ENCODE data around the gene CST8.

The CST8 gene

DNA sequence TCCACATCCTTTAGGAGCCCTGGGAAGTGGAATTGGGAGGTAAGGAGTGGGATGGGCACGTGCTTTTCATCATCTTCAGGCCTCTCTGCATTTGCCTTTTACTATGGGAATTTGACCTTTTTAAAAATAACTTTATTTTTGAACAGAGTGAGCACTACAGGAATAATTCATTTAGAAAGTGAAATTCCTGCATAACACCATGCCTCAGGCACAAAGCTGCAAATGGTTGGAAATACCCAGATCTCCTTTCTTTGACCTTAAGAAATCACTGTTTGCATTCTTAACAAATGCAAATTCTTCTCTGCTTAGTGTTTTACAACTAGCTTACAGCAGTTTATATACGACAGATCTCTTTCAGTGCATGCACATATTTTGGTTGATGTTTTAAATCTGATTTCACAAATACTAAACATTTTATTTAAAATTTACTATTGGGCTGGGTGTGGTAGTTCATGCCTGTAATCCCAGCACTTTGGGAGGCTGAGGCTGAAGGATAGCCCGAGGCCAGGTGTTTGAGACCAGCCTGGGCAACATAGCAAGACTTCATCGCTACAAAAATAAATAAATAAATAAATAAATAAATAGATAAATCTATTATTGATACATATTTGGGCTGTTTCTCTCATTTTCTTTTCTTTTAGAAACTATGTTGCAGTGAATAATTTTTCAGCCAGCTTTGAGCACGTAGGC is 24.5 kb downstream of the CST8 start:
- no peaks in the 10 kb centered on the region for H3K36me3 ChIP-seq (ENCODE audit: control insufficient read depth in 2 of 2, insufficient read depth in 1 of 2, low read length in 2 of 2)
- H3K9me3 ChIP-seq (ENCODE audit: control insufficient read depth, insufficient read depth, low read depth, low read length), result no peaks in the 10 kb centered on the region
- no peak overlapping the region for H3K4me3 ChIP-seq (ENCODE audit: low read depth, low read length)
- ChIA-PET CTCF (no interaction called here), POLR2A (no interaction called here)
- no peaks in the 10 kb centered on the region for H3K4me1 ChIP-seq (ENCODE audit: control insufficient read depth, insufficient read depth, low read length)
- TF ChIP-seq, protein P1, sequence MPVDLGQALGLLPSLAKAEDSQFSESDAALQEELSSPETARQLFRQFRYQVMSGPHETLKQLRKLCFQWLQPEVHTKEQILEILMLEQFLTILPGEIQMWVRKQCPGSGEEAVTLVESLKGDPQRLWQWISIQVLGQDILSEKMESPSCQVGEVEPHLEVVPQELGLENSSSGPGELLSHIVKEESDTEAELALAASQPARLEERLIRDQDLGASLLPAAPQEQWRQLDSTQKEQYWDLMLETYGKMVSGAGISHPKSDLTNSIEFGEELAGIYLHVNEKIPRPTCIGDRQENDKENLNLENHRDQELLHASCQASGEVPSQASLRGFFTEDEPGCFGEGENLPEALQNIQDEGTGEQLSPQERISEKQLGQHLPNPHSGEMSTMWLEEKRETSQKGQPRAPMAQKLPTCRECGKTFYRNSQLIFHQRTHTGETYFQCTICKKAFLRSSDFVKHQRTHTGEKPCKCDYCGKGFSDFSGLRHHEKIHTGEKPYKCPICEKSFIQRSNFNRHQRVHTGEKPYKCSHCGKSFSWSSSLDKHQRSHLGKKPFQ (tag by site-specific recombination; IDR thresholded peaks at IDR 0.05), result no peak
- TF ChIP-seq YY1 (tag by site-specific recombination; IDR thresholded peaks at IDR 0.05) (no peak), ZNF354C (tag by site-specific recombination; IDR thresholded peaks at IDR 0.05; ENCODE audit: borderline replicate concordance, low read depth) (no peak), ZBTB17 (tag by site-specific recombination; IDR thresholded peaks at IDR 0.05) (no peak), SETDB1 (IDR thresholded peaks at IDR 0.05; ENCODE audit: insufficient read length, low read length) (no peak)
- no peak overlapping the region for H3K27ac ChIP-seq (ENCODE audit: extremely low read depth, low read depth, low read length)

DNA sequence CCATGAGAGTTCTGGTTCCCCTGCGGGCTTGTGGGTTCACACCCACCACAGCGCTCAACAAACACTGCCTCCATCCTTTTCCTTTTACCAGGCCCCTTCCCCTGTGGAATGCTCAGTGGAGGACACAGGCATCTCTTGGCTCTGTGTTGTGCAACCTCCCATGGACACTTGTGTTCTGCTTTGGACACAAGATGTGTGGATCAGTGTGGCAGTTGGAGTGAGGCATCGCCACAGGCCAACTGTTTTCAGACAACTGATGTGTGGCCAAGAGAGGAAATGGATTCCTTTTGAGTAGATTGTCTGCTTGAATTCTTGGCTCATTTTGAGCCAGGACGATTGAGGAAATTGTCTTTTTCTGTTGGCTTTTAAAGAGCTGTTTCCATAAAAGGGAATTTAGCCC is 26.8 kb downstream of the CST8 start:
- Histone ChIP-seq H3K36me3 (ENCODE audit: control insufficient read depth in 2 of 2, insufficient read depth in 1 of 2, low read length in 2 of 2) (no peaks in the 10 kb centered on the region), H3K9me3 (ENCODE audit: control insufficient read depth, insufficient read depth, low read depth, low read length) (no peaks in the 10 kb centered on the region), H3K27ac (ENCODE audit: extremely low read depth, low read depth, low read length) (no peak overlapping the region), H3K4me3 (ENCODE audit: low read depth, low read length) (no peak overlapping the region), H3K4me1 (ENCODE audit: control insufficient read depth, insufficient read depth, low read length) (no peaks in the 10 kb centered on the region)
- TF ChIP-seq, protein P2, sequence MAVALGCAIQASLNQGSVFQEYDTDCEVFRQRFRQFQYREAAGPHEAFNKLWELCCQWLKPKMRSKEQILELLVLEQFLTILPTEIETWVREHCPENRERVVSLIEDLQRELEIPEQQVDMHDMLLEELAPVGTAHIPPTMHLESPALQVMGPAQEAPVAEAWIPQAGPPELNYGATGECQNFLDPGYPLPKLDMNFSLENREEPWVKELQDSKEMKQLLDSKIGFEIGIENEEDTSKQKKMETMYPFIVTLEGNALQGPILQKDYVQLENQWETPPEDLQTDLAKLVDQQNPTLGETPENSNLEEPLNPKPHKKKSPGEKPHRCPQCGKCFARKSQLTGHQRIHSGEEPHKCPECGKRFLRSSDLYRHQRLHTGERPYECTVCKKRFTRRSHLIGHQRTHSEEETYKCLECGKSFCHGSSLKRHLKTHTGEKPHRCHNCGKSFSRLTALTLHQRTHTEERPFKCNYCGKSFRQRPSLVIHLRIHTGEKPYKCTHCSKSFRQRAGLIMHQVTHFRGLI (tag by site-specific recombination; IDR thresholded peaks at IDR 0.05), result no peak
- no peak for TF ChIP-seq KLF10 (tag by site-specific recombination; IDR thresholded peaks at IDR 0.05)
- TF ChIP-seq ZNF558 (tag by site-specific recombination; IDR thresholded peaks at IDR 0.05), result no peak
- TF ChIP-seq ZNF394 (tag by site-specific recombination; IDR thresholded peaks at IDR 0.05; ENCODE audit: borderline replicate concordance), result no peak
- TF ChIP-seq, protein P3, sequence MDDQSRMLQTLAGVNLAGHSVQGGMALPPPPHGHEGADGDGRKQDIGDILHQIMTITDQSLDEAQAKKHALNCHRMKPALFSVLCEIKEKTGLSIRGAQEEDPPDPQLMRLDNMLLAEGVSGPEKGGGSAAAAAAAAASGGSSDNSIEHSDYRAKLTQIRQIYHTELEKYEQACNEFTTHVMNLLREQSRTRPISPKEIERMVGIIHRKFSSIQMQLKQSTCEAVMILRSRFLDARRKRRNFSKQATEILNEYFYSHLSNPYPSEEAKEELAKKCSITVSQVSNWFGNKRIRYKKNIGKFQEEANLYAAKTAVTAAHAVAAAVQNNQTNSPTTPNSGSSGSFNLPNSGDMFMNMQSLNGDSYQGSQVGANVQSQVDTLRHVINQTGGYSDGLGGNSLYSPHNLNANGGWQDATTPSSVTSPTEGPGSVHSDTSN (CRISPR knock-in tag; IDR thresholded peaks at IDR 0.05), result no peak
- no peak for TF ChIP-seq KLF7 (tag by site-specific recombination; IDR thresholded peaks at IDR 0.05; ENCODE audit: borderline replicate concordance)
- no peak for TF ChIP-seq OSR2 (tag by site-specific recombination; IDR thresholded peaks at IDR 0.05)
- TF ChIP-seq ZNF248 (tag by site-specific recombination; IDR thresholded peaks at IDR 0.05), result no peak
- no peak for TF ChIP-seq HOXC10 (CRISPR knock-in tag; IDR thresholded peaks at IDR 0.05)
- TF ChIP-seq, protein P4, sequence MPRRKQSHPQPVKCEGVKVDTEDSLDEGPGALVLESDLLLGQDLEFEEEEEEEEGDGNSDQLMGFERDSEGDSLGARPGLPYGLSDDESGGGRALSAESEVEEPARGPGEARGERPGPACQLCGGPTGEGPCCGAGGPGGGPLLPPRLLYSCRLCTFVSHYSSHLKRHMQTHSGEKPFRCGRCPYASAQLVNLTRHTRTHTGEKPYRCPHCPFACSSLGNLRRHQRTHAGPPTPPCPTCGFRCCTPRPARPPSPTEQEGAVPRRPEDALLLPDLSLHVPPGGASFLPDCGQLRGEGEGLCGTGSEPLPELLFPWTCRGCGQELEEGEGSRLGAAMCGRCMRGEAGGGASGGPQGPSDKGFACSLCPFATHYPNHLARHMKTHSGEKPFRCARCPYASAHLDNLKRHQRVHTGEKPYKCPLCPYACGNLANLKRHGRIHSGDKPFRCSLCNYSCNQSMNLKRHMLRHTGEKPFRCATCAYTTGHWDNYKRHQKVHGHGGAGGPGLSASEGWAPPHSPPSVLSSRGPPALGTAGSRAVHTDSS (tag by site-specific recombination; IDR thresholded peaks at IDR 0.05), result no peak
- TF ChIP-seq KLF1 (tag by site-specific recombination; IDR thresholded peaks at IDR 0.05), result no peak
- no peak for TF ChIP-seq BCL11B (tag by site-specific recombination; IDR thresholded peaks at IDR 0.05; ENCODE audit: low read depth)
- TF ChIP-seq ZNF112 (tag by site-specific recombination; IDR thresholded peaks at IDR 0.05), result no peak
- ChIA-PET POLR2A (no interaction called here), CTCF (no interaction called here)

All from HEK293 (cell line).